GM18907 (cell line): Measurements from ENCODE around the gene PRKCE.
"Not testable (repeated sequence)": the region's sequence is repeated elsewhere in the genome, so short reads cannot be mapped to it uniquely, and the experiment has no call there.

Experiments
- ATAC-seq: cut with Tn5 transposase; IDR thresholded peaks from one replicate; pipeline ENCODE4 v1.9.1; 2021; ENCODE audit warnings: mild to moderate bottlenecking, moderate library complexity; ENCODE audit not compliant: unreplicated experiment

PRKCE gene

DNA sequence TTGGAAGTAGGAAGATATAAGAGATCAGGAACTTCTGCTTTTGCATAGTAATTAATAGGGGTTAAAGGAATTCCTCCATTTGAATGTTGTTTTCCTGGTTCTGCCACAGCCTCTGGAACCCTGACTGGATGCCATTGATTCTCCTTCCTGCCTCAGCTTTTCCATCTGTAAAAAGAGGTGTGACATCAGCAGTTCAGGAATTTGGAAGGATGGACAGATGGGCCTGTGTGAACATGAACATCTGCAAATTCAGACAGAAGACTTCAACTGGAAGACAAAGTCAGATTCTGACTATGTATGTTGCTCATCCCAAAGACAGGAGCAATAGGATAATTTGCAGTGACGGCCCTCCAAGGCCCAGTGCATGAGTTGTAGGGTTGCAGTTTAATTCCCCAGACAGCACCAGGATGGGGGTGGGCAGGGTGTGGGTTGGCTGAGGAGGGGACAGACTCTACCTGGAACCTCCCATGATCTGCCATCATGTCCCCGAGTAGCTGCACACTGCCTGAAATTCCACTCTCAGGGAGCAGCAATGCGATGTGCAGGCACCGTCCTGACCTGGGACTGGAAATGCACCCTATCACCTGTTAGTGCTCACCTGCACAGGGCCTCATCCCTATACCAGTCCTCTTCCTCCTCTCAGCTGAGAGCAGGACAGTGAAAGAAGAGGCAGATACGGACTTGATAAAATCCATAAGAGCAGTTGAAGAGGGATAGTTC lies 546.8 kb downstream of the PRKCE start:
- ATAC-seq, result no peak

DNA sequence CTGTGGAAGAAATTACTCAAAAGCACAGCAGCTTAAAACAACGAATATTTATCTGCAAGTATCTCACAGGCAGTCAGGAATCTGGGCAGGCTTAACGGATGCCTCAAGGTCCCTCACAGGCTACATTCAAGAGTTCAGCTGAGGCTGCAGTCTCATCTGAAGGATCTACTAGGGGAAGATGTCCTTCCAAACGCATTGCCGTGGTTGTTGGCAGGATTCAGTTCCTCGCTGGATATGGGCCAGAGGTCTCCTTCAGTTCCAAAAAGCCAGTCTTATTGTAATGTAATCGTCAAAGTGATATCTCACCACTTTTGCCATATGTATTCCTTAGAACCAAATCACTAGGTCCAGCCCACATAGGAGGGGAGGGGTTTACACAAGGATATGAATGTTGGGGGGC lies 547.5 kb downstream of the PRKCE start:
- ATAC-seq, result no peak

DNA sequence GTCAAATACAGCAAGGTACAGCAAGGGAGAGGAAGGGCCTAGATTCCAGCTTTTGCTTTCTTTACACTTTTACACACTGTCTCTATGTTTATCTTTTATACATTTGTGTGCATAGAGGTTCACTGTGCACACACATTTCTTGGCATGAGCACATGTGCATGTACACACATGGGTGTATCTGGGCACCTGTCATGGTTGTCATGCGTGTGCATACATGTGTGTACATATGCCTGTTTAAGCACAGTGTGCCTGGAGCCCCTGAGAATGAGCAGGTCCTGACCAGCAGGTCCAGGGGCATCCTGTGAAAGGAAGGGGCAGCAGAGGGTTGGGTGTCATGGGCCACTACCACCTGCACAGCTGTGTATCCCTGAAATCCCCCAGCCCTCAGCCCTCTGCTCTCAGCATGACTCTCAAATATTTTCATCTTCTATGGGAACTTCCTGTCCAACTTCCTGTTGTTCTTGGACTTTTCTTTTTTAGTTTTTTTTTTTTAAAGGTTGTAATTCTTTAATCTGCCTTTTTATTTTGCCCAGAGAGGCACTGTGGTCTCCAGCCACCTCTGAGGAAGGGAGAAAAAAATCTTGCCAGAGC lies 548.7 kb downstream of the PRKCE start:
- ATAC-seq, result no peak

DNA sequence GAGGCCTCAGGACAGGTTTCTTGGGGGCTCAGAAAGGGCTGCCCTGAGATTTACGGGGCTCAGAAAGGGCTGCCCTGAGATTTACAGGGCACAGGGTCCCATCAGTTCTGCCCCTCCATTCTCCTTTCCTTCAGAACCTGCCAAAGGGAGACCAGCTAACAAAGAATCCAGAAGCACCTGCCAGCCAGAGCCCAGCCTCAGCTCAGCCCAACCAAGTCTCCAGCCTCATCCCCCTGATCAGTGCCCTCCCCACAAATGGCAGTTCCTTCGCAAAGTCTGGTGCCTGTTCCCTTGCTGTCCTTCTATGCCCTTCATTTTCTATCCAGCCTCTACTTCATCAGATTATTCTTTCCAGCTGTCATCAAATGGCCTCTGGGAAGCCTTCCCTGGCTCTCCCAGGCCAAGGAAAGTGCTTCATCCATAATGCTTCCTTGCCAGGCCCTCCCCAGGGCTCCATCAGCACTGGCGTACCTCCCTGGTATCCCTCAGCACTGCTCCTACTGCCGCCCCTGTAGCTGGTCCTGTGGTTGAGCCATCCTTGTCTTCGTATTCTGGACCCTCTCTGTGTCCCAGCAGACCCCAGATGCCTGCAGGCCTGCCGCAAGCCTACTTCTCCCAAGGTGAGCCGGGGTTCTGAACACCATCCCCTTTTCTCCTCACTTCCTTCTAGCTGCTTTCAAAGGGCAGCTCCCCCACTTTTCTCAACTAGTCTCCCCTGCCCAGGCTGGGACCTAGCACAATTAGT lies 549.6 kb downstream of the PRKCE start:
- ATAC-seq, result no peak

DNA sequence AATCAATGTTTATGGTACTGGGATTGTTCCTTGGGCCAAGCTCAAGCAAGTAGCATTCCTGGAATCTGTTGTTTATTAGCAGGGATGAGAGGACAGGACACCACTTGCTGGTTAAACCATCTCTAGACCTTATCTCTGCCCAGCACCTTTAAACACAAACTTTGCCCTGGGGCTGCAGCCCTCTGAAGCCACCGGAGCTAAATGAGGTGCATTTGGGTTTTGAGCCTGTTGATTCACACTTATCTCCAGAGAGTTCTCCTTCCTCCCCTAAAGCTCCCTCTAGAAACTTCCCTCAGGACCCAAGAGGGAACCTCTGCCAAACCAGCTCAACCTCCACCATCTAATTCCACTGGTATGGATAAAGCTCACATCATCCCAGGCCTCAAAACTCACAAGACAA lies 551.0 kb downstream of the PRKCE start:
- ATAC-seq, result no peak

DNA sequence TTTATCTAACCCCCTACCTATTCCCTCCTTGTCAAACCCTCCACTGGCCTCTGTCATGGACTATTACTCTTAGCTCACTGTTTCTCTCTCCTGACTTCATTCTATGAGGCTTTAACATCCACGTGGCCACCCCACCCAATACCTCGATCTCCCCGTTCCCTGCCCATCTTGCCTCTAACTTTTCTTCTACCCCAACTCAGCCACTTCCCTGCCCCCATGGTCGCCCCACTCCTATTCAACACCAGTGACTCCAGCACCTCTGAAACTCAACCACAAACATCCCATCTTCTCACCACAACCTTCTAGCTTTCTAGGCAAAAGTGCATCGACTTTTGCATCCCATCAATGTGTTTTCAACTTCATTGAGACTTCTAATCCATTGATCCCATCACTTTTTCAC lies 551.5 kb downstream of the PRKCE start:
- ATAC-seq, result no peak

DNA sequence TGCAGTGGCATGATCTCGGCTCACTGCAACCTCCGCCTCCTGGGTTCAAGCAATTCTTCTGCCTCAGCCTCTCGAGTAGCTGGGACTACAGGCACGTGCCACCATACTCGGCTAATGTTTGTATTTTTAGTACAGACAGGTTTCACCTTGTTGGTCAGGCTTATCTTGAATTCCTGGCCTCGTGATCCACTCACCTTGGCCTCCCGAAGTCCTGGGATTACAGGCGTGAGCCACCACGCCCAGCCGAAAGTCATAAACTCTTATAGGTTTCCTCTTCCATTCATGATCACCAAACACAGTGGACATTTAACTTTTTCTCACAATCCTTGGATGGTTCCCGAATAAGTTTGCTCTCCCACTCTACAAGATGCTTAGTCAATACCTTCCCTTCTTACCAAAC lies 552.2 kb downstream of the PRKCE start:
- not testable (repeated sequence) for ATAC-seq

DNA sequence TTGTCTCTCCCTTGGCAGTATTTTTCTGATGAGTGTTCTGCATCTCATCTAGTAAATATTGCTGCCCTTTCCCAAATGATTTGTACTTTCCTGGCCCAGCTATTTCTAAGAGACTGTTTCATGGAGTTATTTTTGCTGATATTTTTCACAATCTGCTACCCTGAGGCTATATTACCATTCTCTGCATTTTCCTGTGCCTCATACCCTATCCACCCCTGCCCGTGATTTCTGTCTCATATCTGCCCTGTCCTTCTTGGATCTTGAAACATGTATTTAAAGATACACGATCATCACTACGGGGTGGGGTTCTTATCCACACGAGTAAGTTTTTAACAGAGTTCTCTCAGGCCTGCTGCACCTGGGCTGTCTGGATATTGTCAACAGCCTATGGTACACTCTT lies 556.1 kb downstream of the PRKCE start:
- no peak for ATAC-seq

DNA sequence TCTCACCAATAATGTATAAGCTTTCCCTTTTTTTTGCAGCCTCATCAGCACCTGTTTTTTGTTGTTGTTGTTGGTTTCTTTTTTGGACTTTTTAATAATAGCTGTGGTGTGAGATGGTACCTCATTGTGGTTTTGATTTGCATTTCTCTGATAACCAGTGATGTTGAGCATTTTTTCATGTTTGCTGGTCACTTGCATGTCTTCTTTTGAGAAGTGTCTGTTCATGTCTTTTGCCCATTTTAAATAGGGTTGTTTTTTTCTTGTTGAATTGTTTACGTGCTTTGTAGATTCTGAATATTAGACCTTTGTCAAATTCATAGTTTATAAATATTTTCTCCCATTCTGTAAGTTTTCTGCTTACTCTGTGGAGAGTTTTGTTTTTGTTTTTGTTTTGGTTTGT lies 557.3 kb downstream of the PRKCE start:
- ATAC-seq, result no peak

DNA sequence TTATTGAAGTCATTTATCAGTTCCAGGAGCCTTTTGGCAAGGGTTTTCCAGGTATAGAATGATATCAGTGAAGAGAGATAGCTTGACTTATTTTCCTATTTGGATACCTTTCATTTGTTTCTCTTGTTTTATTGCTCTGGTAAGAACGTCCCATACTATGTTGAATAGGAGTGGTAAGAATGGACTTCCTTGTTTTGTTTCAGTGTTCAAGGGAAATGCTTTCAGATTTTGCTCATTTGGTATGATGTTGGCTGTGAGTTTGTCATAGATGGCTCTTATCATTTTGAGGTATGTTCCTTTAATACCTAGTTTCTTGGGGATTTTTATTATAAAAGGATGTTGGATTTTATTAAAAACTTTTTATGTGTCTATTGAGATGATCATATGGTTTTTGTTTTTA lies 558.6 kb downstream of the PRKCE start:
- no peak for ATAC-seq

DNA sequence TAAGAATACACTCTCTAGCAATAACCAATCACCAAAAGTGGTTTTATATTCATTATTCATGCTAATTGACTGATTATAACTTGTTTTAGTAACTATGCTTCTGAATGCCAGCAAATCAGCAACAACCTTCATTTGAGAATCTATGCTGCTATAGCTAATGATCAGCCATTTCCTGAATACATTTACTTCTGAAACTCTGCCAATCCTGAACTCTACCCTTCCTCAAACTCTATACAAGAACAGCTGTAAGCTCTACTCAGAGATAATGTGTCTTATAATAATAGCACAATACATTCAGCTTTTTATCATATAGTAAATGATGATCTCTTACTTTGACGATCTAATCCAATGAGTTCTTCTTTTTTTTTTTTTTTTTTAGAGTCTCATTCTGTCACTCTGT lies 560.0 kb downstream of the PRKCE start:
- ATAC-seq, result no peak

DNA sequence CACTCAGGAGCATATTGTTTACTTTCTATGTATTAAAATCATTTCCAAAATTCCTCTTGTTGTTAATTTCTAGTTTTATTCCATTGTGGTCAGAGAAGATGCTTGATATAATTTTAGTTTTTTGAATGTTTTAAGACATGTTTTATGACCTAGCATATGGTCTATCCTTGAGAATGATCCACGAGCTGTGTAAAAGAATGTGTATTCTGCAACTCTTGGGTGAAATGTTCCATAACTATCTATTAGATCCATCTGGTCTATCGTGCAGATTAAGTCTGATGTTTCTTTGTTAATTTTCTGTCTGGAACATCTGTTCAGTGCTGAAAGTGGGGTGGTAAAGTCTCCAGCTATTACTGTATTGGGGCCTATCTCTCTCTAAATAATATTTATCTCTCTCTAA lies 562.4 kb downstream of the PRKCE start:
- no peak for ATAC-seq

DNA sequence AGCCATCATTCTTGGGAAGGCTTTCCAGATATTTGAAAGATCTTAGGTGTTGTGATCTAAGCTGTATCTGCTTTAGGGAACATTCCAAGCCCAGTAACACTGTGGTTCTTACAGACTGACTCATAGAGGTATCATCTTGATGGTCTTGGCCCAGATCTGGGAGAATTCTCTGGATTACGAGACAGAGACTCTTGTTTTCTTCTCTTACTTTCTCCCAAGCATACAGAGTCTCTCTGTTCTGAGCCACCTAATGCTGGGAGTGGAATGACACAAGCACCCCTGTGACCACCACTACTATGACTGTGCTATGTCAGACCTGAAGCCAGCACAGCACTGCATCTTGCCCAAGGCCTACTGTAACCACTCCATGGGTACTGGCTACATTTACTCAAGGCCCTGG lies 564.7 kb downstream of the PRKCE start:
- no peak for ATAC-seq

DNA sequence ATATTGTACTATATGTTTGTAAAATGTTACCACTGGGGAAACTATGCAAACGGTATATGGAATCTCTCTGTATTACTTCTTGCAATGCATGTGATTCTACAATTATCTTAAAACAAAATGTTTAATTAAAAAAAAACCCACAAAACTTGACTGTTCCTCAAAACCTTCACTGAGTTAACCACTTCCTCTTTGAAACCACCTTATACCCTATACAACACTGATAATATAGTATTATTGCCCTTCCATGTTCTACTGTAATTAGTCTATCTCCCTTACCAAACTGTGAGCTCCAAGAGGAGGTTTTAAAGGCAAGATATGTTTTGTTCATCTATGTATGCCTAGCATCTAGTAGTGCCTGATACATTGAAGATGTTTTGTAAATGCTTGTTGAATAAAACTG lies 572.0 kb downstream of the PRKCE start:
- not testable (repeated sequence) for ATAC-seq

DNA sequence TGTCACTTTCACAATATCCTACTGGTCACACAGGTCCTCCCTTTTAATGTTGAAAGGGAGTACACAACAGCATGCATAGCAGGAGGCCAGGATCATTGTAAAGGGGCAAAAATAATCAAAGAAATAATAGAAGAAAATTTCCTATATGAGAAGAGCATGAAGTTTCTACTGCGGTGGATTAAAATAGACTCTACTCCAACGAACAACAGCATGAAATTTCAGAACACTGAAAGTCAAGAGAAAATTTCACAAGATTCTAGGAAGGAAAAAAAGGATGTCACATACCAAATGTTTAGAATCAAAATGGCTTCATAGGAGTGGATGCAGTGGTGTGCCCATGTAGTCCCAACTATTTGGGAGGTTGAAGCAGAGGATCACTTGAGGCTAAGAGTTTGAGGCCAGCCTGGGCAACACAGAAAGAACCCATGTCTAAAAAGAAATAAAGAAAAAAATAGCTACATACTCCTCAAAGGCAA lies 573.7 kb downstream of the PRKCE start:
- no peak for ATAC-seq

DNA sequence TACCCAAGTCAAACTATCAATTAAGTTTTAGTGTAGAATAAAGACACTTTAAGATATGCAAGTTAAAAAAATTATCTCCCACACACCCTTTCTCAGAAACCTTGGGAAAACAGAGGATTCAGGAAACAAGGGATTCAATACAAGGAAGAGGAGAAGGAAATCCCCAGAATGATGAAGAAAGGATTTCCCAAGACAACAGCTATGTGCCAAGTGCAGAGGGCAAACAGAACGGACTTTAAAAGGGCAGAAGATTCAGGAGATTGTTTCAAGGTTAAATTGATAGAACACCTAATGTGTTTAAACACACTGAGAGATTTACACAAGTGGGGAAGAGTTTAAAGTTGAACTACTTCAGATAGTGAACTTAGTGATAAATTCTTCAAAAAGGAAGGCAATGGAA lies 574.3 kb downstream of the PRKCE start:
- ATAC-seq, result no peak

DNA sequence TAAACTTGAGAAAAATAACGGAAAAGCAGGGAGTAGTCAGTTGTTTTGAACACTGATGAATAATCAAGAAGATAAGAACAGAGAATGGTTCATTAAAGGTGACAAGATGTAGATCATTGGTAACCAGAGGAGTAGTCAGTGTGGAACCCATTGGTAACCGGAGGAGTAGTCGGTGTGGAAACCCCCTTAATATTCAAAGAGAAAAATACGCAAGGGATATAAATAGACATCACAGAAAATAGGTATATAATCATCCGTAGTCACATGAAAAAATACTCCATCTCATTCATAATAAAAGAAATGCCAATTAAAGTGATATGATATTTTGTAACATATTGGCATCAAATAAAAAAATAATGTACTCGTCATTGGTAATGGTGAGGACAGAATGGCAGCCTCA lies 575.1 kb downstream of the PRKCE start:
- no peak for ATAC-seq

DNA sequence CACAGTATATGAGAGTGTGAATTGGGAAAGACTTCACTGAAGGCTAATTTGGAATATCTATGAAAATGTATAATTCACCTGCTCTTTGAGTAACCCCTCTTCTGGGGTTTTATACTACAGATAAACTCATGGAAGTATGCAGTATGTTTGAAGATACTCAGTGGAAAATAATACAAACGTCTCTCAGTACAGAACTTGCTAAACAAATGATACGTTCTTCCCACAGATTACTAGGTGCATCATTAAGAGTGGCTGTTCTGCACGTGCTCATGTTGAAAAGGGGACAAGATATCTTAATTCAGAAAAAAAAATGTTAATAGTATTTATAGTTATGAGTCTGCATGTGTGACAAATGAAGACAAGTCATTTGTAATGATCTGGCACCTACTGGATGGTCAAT lies 575.5 kb downstream of the PRKCE start:
- ATAC-seq, result no peak

DNA sequence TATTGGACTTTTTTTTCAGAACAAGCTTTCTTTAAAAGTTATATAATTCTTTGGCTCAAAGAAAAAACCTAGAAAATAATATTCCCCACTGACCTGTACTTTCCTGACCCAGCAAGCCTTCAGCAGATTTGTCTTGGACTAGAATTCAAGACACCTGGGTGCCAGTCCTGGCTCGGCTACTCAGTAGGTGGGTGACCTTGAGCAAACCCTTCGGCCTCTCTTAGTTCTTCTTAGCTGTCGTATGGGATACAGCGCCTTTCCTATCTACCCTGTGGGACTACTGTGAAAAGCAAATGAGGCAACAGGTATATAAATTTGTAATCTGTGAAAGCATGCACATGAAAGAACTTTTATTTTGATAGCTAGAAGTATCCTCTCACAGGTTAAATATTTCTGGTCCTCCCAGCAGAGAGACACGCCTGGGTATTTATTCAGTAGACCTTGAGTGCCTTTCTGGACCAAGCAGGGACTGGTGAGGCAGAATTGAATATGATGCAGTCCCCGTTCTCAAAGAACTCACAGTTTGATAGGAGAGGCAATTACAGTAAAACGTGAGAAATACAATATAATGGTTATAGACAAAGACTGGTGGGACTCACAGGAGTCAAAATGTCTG lies 576.3 kb downstream of the PRKCE start:
- no peak for ATAC-seq

DNA sequence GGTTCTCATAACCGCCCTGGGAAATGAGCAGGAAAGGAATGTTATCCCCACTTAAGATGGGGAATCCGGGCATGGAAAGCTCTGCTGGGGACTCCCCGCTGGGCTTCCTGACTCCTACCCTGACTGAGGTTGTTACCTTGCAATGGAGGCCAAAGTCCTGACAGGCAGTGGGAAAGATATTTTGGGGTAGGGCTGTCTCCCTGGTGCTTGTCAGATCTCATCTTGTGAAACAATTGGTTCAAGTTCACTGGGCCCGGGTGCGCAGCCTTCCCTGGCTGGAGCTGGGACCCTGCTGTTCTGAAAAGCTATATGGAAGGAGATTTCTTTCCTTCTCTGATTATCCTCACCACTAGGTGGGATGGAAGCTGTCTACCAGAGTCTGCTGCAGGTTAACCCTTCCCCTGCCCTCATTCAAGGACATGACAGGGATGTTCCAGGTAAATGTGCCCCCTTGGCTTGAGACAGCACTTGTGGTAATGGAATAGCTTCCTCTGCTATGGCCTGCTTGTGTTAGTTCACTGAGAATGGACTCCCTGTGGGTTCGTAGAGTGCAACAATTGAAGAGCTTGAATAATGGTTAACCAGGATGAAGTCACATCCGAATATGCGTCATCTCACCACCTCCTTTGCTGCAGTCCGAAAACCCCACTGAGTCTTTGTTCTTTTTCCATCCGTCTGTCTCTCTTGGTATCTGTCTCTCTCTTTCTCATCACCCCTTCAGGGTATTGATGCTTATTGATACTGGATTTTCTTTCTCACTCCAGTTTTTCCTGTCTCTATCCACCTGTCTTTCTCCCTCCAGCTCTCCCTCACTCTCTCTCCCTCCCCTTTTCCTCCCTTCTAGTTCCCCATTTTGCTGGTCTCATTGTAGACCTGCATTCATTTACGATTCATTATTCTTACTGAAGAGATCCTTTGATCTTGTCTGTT lies 577.9 kb downstream of the PRKCE start:
- ATAC-seq, result peak; percentile 79

DNA sequence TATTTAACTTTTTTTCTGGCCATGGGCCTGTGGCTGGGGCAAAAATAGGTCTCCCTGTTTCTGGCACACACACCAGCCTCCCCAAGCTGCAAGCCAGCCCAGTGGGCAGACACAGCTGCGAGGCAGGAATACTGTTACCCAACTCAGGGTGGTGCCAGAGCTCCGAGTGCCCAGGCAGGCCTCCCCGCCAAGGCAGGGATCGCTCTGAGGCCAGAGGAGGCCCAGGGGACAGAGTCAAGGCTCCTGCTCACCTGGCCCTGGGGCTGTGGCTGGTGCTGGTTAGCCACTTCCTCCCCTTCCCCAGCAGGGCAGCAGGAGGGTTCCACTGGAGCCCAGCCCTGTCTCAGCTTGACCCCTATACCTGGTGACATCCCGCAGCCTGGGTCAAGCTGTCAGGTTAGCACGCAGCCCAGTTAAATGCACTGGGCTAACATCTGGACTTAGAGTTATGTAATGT lies 578.7 kb downstream of the PRKCE start:
- peak; percentile 71 for ATAC-seq
